ENCODE measurements around the gene RALGPS1.

- TF ChIP-seq, protein P1, sequence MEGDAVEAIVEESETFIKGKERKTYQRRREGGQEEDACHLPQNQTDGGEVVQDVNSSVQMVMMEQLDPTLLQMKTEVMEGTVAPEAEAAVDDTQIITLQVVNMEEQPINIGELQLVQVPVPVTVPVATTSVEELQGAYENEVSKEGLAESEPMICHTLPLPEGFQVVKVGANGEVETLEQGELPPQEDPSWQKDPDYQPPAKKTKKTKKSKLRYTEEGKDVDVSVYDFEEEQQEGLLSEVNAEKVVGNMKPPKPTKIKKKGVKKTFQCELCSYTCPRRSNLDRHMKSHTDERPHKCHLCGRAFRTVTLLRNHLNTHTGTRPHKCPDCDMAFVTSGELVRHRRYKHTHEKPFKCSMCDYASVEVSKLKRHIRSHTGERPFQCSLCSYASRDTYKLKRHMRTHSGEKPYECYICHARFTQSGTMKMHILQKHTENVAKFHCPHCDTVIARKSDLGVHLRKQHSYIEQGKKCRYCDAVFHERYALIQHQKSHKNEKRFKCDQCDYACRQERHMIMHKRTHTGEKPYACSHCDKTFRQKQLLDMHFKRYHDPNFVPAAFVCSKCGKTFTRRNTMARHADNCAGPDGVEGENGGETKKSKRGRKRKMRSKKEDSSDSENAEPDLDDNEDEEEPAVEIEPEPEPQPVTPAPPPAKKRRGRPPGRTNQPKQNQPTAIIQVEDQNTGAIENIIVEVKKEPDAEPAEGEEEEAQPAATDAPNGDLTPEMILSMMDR (IDR thresholded peaks at IDR 0.05): no peak
- no peak for TF ChIP-seq POLR2A (IDR thresholded peaks at IDR 0.05)
Measured at GRCh38 chr9:127245637-127246164, 331.1 kb downstream of the RALGPS1 start.
